ENCODE measurements around the gene SEPTIN1.
"Not testable (repeated sequence)": the region's sequence is repeated elsewhere in the genome, so short reads cannot be mapped to it uniquely, and the experiment has no call there.

Gene SEPTIN1

GRCh38 chr16:30401768-30402425 is 19.5 kb upstream of the SEPTIN1 start:
- DNase-seq (ENCODE audit: low read depth) = no peak

GRCh38 chr16:30399435-30400186 is 17.2 kb upstream of the SEPTIN1 start:
- no peak for DNase-seq (ENCODE audit: low read depth)

- no peak for DNase-seq (ENCODE audit: low read depth)
Measured at GRCh38 chr16:30398661-30399434, 16.5 kb upstream of the SEPTIN1 start.

- no peak for DNase-seq (ENCODE audit: low read depth)
Measured at GRCh38 chr16:30397776-30398660, 15.7 kb upstream of the SEPTIN1 start.

GRCh38 chr16:30397056-30397455 is 14.7 kb upstream of the SEPTIN1 start:
- no peak for DNase-seq (ENCODE audit: low read depth)

- DNase-seq (ENCODE audit: low read depth) = not testable (repeated sequence)
Measured at GRCh38 chr16:30396627-30397026, 14.3 kb upstream of the SEPTIN1 start.

GRCh38 chr16:30395992-30396585 is 13.7 kb upstream of the SEPTIN1 start:
- no peak for DNase-seq (ENCODE audit: low read depth)

GRCh38 chr16:30395155-30395991 is 13.0 kb upstream of the SEPTIN1 start, which contains the start of gene ZNF48:
Gene ZNF48 (plus strand): TSS chr16:30395420. CDS start chr16:30395795, 375 bp downstream.
- peak; percentile 55 for DNase-seq (ENCODE audit: low read depth)

GRCh38 chr16:30394592-30395154 is 12.3 kb upstream of the SEPTIN1 start:
- DNase-seq (ENCODE audit: low read depth) = no peak

- no peak for DNase-seq (ENCODE audit: low read depth)
Measured at GRCh38 chr16:30383521-30383920, 1.2 kb upstream of the SEPTIN1 start.

GRCh38 chr16:30381291-30382041 is 895 bp downstream of the SEPTIN1 start:
- no peak for DNase-seq (ENCODE audit: low read depth)

- no peak for DNase-seq (ENCODE audit: low read depth)
Measured at GRCh38 chr16:30380803-30381208, 1.6 kb downstream of the SEPTIN1 start.

- DNase-seq (ENCODE audit: low read depth) = no peak
Measured at GRCh38 chr16:30380072-30380802, 2.1 kb downstream of the SEPTIN1 start.

- no peak for DNase-seq (ENCODE audit: low read depth)
Measured at GRCh38 chr16:30379158-30379783, 3.1 kb downstream of the SEPTIN1 start.

- peak; percentile 99 for DNase-seq (ENCODE audit: low read depth)
Measured at GRCh38 chr16:30378236-30379157, 3.9 kb downstream of the SEPTIN1 start.

GRCh38 chr16:30377812-30378235 is 4.5 kb downstream of the SEPTIN1 start:
- peak; percentile 74 for DNase-seq (ENCODE audit: low read depth)

All from stimulated activated CD8-positive, alpha-beta memory T cell treated with anti-CD3 and anti-CD28 coated beads, Interleukin-4, amount 100 ng/mL, for 24 hours (primary cell).